ENCODE results near the gene TXNRD1.
"Not testable (repeated sequence)": the region's sequence is repeated elsewhere in the genome, so short reads cannot be mapped to it uniquely, and the experiment has no call there.

TXNRD1 gene

DNA sequence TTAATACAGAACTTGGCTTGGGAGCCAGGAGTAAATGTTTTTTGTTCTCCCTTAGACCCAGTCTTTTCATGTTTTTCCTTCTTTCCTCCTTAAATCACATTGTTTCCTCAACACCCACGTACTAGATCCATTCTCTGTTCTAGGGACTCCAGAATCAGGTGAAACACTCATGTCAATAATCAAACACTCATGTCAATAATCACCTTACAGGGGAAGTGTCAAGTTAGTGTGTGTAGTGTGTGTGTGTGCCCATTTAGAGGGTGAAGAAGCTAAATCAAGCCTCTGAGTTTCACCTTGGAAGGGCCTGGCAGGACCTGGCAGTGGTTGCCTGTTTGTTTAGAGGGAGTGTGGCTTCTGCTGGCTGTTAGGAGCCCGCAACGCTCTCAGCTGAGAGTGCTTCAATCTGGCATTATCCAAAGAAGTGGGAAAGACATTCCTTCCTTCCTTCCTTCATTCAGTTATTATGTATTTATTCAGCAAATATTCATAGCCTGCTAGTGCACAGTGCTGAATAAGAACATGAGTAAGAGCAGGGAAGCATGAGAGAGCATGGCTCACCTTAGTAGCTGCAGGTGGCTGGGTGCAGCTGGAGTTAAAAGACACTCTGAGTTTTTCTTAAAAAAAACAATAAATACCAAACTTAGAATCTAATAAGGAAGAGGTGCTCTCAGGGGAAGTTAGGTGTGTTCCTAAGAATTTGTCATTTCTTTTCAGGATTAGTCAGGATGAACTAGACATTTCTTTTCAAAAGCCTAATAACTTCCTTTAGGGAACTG is 70.3 kb downstream of the TXNRD1 start:
- DNase-seq, result no peak

GRCh38 chr12:104286516-104287482 is 71.2 kb downstream of the TXNRD1 start:
- DNase-seq, result peak; percentile 95

DNA sequence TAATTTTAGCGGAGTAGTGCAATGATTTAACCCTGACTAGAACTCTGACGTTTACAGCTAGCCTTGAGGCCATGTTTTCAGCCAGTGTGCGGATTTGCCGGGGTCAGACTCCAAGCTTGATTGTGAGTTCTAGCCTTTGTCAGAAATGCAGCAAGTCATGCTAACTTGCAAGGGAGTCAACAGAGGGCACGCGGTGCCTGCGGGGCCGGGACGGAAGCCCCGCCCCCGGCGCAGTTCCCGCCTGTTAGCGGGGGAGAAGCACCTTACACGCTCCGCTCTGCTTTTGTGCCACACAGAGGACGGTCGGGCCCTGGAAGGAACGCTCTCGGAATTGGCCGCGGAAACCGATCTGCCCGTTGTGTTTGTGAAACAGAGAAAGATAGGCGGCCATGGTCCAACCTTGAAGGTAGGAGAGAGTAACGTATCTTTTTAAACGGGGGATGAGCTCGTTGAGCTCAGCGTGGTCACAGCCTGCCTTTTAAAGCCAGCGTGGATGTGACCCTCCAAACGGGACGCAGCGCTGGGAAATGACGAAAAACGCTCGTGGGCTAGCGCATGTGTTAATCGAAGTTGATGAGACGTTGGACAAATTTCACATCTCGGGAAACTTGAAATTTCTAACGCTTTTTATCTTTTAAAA is 73.2 kb downstream of the TXNRD1 start:
- peak; percentile 72 for DNase-seq

- DNase-seq, result no peak
Measured at GRCh38 chr12:104290320-104290719, 74.7 kb downstream of the TXNRD1 start.

- no peak for DNase-seq
Measured at GRCh38 chr12:104290855-104291254, 75.3 kb downstream of the TXNRD1 start.

DNA sequence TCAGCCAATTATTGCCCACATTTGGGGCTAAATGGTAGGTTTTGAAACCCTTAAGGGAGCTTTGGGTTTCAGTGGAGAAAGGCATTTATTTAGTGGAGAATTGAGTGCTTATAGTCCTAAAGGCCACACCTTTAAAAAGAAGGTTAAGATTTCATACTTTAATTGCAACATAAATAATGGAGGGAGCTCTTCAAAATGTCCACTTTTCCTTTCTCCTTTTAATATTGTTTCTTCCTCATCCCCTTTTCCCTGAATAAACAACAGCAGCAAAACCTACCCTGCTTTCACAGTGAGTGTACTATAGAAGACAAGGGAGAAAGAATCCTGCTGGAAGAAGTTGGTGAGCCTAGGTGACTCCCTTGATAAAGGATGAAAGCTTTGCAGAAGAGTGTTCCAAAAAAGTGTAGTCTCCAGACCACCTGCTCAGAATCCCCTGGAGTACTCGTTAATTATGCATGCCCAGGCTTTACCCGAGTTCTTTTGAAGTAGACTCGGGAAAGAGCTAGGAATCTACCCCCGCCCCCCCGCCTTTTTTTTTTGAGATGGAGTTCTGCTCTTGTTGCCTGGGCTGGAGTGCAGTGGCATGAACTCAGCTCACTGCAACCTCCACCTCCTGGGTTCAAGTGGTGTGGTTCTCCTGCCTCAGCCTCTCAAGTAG is 76.4 kb downstream of the TXNRD1 start:
- no peak for DNase-seq

- no peak for DNase-seq
Measured at GRCh38 chr12:104292872-104293794, 77.6 kb downstream of the TXNRD1 start.

DNA sequence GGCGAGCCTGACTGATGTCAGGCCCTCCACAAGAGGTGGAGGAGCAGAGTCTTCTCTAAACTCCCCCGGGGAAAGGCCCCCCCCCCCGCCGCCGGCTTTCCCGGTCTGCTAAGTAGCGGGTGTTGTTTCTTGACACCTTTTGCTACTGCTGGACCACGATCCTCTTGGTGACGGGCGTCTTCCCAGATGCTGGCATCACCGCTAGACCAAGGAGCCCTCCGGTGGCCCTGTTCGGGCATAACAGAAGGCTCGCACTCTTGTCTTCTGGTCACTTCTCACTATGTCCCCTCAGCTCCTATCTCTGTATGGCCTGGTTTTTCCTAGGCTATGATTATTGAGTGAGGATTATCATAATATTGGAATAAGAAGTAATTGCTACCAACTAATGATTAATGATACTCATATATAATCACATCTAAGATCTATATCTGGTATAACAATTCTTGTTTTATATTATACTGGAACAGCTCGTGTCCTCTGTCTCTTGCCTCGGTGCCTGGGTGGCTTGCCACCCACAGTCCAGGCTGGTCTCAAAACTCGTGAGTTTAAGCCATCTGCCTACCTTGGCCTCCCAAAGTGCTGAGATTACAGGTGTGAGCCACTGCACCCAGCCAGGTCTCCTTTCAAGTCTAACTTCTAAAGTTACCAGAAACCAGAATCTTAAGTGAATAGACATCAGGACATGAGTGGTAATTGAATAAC is 78.7 kb downstream of the TXNRD1 start:
- DNase-seq, result not testable (repeated sequence)

DNA sequence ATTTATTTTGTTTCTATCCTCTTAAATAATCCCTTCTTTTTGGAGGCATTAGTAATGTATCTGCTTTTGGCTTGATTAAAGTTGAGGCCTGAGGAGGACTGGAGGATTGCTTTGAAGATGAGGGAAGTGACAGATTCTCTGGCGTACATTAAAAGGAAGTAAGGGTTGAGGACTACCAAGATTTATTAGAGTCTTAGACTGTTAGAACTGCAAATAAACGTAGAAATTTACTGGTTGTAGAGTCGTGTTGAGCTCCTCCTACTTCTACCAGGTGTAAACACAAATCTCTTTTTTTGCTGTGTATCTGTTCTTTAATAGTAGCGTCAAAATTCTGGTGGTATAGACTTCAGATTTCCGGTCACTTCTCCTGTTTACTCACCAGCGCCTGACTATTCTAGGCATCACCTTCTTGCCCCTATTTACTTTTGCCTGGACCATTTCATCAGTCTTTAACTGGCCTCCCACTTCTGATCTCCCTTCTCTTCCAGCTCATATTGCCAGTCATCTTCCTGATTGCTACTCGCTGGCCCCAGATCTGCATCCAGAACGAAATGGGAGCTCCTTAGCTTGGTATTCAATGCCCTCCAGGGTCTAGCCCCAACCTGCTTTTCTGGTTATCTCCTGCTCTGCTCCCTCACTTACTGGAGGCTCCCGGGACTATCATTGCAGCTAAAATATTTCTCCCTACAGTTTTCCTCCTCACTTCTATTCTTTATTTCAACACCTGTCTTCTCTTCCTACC is 79.5 kb downstream of the TXNRD1 start:
- DNase-seq, result no peak

DNA sequence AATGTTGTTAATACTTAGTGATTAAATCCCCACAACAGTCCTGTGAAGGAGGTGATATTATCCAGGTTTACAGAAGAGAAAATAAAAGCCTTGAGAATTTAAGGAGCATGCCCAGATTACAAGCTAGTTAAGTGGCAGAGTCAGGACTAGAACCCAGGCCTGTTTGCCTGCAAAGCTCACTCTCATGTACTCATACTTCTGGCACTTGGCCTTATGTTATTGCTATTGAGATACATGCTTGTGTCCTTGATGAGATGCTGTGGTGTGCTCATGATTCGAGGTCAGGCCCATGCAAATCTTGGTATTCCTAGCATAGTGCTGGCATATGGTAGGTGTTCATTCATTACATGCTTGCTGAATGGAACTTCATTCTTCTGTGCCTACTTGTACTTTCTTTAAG is 80.4 kb downstream of the TXNRD1 start:
- DNase-seq, result no peak

- no peak for DNase-seq
Measured at GRCh38 chr12:104296718-104297117, 81.1 kb downstream of the TXNRD1 start.

DNA sequence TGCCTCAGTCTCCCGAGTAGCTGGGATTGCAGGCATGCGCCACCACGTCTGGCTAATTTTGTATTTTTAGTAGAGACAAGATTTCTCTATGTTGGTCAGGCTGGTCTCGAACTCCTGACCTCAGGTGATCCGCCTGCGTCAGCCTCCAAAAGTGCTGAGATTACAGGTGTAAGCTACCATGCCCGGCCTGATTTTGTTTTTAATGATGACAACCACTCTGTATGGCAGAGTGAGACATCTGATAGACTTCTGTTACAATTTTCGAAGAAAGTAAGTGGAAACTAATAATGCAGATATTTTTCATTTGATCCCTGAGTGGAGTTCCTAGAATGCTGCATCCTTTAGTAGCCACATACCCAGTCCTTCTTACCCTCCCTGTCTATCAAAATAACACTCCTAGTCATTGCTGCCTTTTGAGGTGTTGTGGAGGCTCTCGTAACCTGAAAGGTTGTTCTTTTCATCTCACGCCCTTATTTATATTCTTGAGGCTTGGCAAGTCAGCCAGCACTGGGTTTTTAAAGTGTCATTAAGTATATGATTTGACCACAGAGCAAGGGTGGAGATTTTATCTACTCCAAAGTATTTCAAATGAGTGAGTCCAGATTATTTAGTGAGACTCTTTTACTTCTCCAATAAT is 82.0 kb downstream of the TXNRD1 start:
- DNase-seq, result no peak

GRCh38 chr12:104299842-104300481 is 84.4 kb downstream of the TXNRD1 start:
- DNase-seq, result no peak

- DNase-seq, result no peak
Measured at GRCh38 chr12:104303538-104304151, 88.1 kb downstream of the TXNRD1 start, which contains the start of gene EID3. Gene EID3 (plus strand): TSS chr12:104303739. CDS start chr12:104303935, 196 bp downstream.

DNA sequence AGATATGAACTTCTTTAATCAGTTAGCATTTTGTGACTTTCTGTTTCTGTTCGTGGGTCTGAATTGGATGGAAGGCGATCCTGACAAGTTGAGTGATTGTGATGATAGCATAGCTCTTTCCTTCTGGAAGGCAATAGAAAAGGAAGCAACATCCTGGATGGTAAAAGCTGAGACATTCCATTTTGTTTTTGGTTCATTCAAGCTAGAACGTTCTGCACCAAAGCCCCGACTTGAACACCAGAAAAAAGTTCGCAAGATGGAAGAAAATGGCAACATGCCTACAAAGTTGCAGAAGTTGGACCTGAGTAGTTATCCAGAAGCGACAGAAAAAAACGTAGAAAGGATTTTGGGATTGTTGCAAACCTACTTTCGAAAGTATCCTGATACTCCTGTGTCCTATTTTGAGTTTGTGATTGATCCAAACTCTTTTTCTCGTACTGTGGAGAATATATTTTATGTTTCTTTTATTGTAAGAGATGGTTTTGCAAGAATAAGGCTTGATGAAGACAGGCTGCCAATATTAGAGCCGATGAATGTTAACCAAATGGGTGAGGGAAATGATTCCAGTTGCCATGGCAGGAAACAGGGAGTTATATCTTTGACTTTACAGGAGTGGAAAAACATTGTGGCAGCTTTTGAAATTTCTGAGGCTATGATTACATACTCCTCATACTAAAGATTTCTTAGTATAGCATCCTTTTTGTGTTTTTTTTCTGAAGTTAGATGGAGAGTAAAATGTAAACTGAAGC is 88.9 kb downstream of the TXNRD1 start:
- DNase-seq, result no peak

- DNase-seq, result no peak
Measured at GRCh38 chr12:104305349-104305748, 89.8 kb downstream of the TXNRD1 start.

DNA sequence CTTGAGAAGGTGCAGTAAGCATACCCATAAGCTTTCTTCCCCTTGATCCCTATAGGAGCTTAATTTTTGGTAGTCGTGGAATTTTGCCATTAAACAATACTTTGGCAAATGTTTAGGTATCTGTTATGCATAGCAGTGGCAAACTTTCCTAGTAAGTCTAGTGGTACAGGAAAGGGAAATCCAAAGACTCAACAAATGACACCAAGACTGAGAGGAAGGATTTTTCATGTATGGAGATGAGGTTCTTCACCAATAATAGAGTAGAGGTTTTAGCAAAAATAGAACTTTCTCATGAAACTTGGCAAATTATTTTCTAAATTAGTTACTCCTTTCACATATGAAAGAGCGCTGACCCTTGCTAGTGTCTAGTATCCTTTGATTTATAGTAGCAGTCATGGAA is 90.8 kb downstream of the TXNRD1 start:
- DNase-seq, result no peak
